Neural progenitor cell (in vitro differentiated cells): ENCODE data around the gene CSNK1G2. TPM values are rescaled to one million over a fixed set of nuclear protein-coding genes. Genes with fewer than 3 reads are reported as not detected.

ENCODE experiments used
- DNase-seq: peaks from one replicate; pipeline ENCODE4 v3.0.0-alpha.2; 2016; ENCODE audit warnings: low spot score
- H2AFZ ChIP-seq: fragments of 200-600 bp; sonication (generic); replicated peaks from 2 replicates; pipeline ENCODE4 v1.6.1; 2016; ENCODE audit warnings: antibody characterized with exemption
- H3F3A ChIP-seq: fragments of 200-600 bp; sonication (generic); 2 replicates; pipeline ENCODE4 v1.6.1; 2016; ENCODE audit warnings: antibody characterized with exemption, low read depth
- H3K27ac ChIP-seq: fragments of 200-600 bp; sonication (generic); 2 replicates; pipeline ENCODE4 v1.5.1; 2016; ENCODE audit warnings: mild to moderate bottlenecking
- H3K27me3 ChIP-seq: fragments of 200-600 bp; sonication (generic); 2 replicates; pipeline ENCODE4 v1.6.1; 2016; ENCODE audit warnings: mild to moderate bottlenecking, moderate library complexity
- H3K36me3 ChIP-seq: fragments of 200-600 bp; sonication (generic); 2 replicates; pipeline ENCODE4 v1.5.1; 2016
- H3K4me1 ChIP-seq: fragments of 200-600 bp; sonication (generic); 2 replicates; pipeline ENCODE4 v1.6.1; 2016; ENCODE audit warnings: mixed run types
- H3K4me2 ChIP-seq: fragments of 200-600 bp; sonication (generic); 2 replicates; pipeline ENCODE4 v1.6.1; 2016
- H3K4me3 ChIP-seq: fragments of 200-600 bp; sonication (generic); 2 replicates; pipeline ENCODE4 v1.5.1; 2016
- H3K79me2 ChIP-seq: fragments of 200-600 bp; sonication (generic); 2 replicates; pipeline ENCODE4 v1.6.1; 2016; ENCODE audit warnings: low read depth
- H3K9ac ChIP-seq: fragments of 200-600 bp; sonication (generic); 2 replicates; pipeline ENCODE4 v1.6.1; 2016
- H3K9me3 ChIP-seq: fragments of 200-600 bp; sonication (generic); 2 replicates; pipeline ENCODE4 v1.5.1; 2016; ENCODE audit warnings: low read depth
- H4K20me1 ChIP-seq: fragments of 200-600 bp; sonication (generic); 2 replicates; pipeline ENCODE4 v1.6.1; 2016; ENCODE audit warnings: low read depth
- H3K27ac Mint-ChIP-seq: 3 replicates; pipeline ENCODE4 v1.8.0; 2021; ENCODE audit warnings: mixed read lengths
- H3K27me3 Mint-ChIP-seq: 2 replicates; pipeline ENCODE4 v1.8.0; 2022; ENCODE audit warnings: low read depth, mild to moderate bottlenecking, inconsistent platforms, moderate library complexity, mixed read lengths; ENCODE audit not compliant: insufficient read depth
- H3K36me3 Mint-ChIP-seq: 3 replicates; pipeline ENCODE4 v1.8.0; 2021; ENCODE audit warnings: mixed read lengths
- H3K4me1 Mint-ChIP-seq: 3 replicates; pipeline ENCODE4 v1.8.0; 2021; ENCODE audit warnings: mixed read lengths
- H3K4me3 Mint-ChIP-seq: 3 replicates; pipeline ENCODE4 v1.8.0; 2021; ENCODE audit warnings: mild to moderate bottlenecking, moderate library complexity, mixed read lengths
- H3K9me3 Mint-ChIP-seq: 3 replicates; pipeline ENCODE4 v1.8.0; 2020; ENCODE audit warnings: mixed read lengths
- EZH2 ChIP-seq: fragments of 200-600 bp; sonication (generic); IDR thresholded peaks from 2 replicates; pipeline ENCODE4 v1.6.1; 2017; ENCODE audit warnings: antibody characterized with exemption, mild to moderate bottlenecking, moderate library complexity
- EZH2phosphoT487 ChIP-seq: fragments of 200-600 bp; sonication (generic); IDR thresholded peaks from 2 replicates; pipeline ENCODE4 v1.6.1; 2017; ENCODE audit warnings: antibody characterized with exemption
- total RNA-seq: library from RNA; depleted of rRNA; stranded (reverse); fragments of >200 nt; gene quantifications from 2 replicates; pipeline ENCODE4 v1.2.3, GENCODE V29; 2015; ENCODE audit warnings: low replicate concordance
- TF ChIP-seq, protein P1 (sequence below): fragments of 200-600 bp; sonication (generic); IDR thresholded peaks from 2 replicates; pipeline ENCODE4 v1.5.1; 2017; ENCODE audit warnings: antibody characterized with exemption, mild to moderate bottlenecking

The CSNK1G2 gene
- total RNA-seq, 1 donor from 2014 or later, result 49.6 TPM

- Histone ChIP-seq H3K79me2 (peaks cover 63% of the 10 kb centered on the region), H3K27me3 (no peaks in the 10 kb centered on the region), H3K9me3 (no peaks in the 10 kb centered on the region), H3K36me3 (no peaks in the 10 kb centered on the region), H4K20me1 (peaks cover 82% of the 10 kb centered on the region), H3K9ac (no peak overlapping the region), H3K27ac (no peak overlapping the region), H3K4me1 (no peaks in the 10 kb centered on the region), H3K4me3 (no peak overlapping the region), H3F3A (no peaks in the 10 kb centered on the region), H3K4me2 (no peak overlapping the region), H2AFZ (no peak overlapping the region)
- peaks cover 4% of the 10 kb centered on the region for H3K4me1 Mint-ChIP-seq
- H3K27me3 Mint-ChIP-seq, result peaks cover 2% of the 10 kb centered on the region
- no peaks in the 10 kb centered on the region for H3K9me3 Mint-ChIP-seq
- H3K36me3 Mint-ChIP-seq, result peaks cover 18% of the 10 kb centered on the region
- H3K27ac Mint-ChIP-seq, result no peak overlapping the region
- DNase-seq, result no peak
- H3K4me3 Mint-ChIP-seq, result no peak overlapping the region
- TF ChIP-seq EZH2 (no peak), EZH2phosphoT487 (no peak)
- TF ChIP-seq, protein P1, sequence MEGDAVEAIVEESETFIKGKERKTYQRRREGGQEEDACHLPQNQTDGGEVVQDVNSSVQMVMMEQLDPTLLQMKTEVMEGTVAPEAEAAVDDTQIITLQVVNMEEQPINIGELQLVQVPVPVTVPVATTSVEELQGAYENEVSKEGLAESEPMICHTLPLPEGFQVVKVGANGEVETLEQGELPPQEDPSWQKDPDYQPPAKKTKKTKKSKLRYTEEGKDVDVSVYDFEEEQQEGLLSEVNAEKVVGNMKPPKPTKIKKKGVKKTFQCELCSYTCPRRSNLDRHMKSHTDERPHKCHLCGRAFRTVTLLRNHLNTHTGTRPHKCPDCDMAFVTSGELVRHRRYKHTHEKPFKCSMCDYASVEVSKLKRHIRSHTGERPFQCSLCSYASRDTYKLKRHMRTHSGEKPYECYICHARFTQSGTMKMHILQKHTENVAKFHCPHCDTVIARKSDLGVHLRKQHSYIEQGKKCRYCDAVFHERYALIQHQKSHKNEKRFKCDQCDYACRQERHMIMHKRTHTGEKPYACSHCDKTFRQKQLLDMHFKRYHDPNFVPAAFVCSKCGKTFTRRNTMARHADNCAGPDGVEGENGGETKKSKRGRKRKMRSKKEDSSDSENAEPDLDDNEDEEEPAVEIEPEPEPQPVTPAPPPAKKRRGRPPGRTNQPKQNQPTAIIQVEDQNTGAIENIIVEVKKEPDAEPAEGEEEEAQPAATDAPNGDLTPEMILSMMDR, result no peak
Measured at GRCh38 chr19:1970806-1971502, 30.0 kb downstream of the CSNK1G2 start.

GRCh38 chr19:1974381-1975161, 33.6 kb downstream of the CSNK1G2 start:
- Histone ChIP-seq H3K4me2 (no peak overlapping the region), H2AFZ (no peak overlapping the region), H4K20me1 (peaks cover 77% of the 10 kb centered on the region), H3K36me3 (no peaks in the 10 kb centered on the region), H3K4me1 (no peaks in the 10 kb centered on the region), H3K9me3 (no peaks in the 10 kb centered on the region), H3K9ac (no peak overlapping the region), H3K79me2 (peaks cover 65% of the 10 kb centered on the region), H3K4me3 (no peak overlapping the region), H3K27ac (no peak overlapping the region), H3K27me3 (no peaks in the 10 kb centered on the region), H3F3A (no peaks in the 10 kb centered on the region)
- H3K4me3 Mint-ChIP-seq, result no peak overlapping the region
- peaks cover 2% of the 10 kb centered on the region for H3K27me3 Mint-ChIP-seq
- H3K4me1 Mint-ChIP-seq, result no peaks in the 10 kb centered on the region
- H3K9me3 Mint-ChIP-seq, result no peaks in the 10 kb centered on the region
- DNase-seq, result no peak
- H3K27ac Mint-ChIP-seq, result no peak overlapping the region
- TF ChIP-seq, protein P1, result no peak
- TF ChIP-seq EZH2 (no peak), EZH2phosphoT487 (no peak)
- peaks cover 14% of the 10 kb centered on the region for H3K36me3 Mint-ChIP-seq

- H3K9ac ChIP-seq, result no peak overlapping the region
- H3K9me3 Mint-ChIP-seq, result no peaks in the 10 kb centered on the region
- no peak for DNase-seq
- peaks cover 71% of the 10 kb centered on the region for H4K20me1 ChIP-seq
- no peaks in the 10 kb centered on the region for H3K36me3 ChIP-seq
- no peak overlapping the region for H3K27ac ChIP-seq
- H3K4me1 ChIP-seq, result no peaks in the 10 kb centered on the region
- H2AFZ ChIP-seq, result no peak overlapping the region
- no peak overlapping the region for H3K27ac Mint-ChIP-seq
- H3K4me3 Mint-ChIP-seq, result no peak overlapping the region
- no peak overlapping the region for H3K4me3 ChIP-seq
- H3K27me3 ChIP-seq, result no peaks in the 10 kb centered on the region
- H3K36me3 Mint-ChIP-seq, result peaks cover 14% of the 10 kb centered on the region
- H3F3A ChIP-seq, result no peaks in the 10 kb centered on the region
- H3K79me2 ChIP-seq, result peaks cover 63% of the 10 kb centered on the region
- no peaks in the 10 kb centered on the region for H3K9me3 ChIP-seq
- no peaks in the 10 kb centered on the region for H3K4me1 Mint-ChIP-seq
- H3K27me3 Mint-ChIP-seq, result peaks cover 2% of the 10 kb centered on the region
- no peak for TF ChIP-seq EZH2
- TF ChIP-seq, protein P1, result no peak
- no peak overlapping the region for H3K4me2 ChIP-seq
Measured at GRCh38 chr19:1975162-1975480, 34.1 kb downstream of the CSNK1G2 start.
